ENCODE results near the gene OR2M5. TPM values are rescaled to one million over a fixed set of nuclear protein-coding genes. Genes with fewer than 3 reads are reported as not detected.

Gene OR2M5
- total RNA-seq, 2 experiments from 2014 or later: not detected

DNA sequence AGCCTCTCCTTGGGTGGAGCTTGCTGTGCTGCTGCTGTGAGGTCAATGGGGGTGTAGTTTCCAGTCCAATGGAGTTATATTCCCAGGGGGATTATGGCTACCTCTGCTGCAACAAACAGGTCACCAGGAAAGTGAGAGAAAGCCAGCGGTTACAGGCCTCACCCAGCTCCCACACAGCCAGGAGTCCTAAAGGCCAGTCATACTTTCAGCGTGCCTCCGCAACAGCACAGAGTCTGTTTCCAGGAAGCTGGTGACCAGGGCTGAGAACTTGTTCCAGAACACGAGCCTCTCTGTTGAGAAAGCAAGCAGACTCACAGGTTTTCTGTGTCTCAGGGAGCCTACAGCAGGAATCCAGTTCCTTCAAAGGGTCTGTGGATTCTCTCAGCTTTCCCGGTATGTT lies 17.3 kb upstream of the OR2M5 start:
- DNase-seq: no peak
- intact Hi-C loops (cut with micrococcal nuclease): no loop called here
- H3K4me3 Mint-ChIP-seq: no peak overlapping the region
- H3K9me3 Mint-ChIP-seq: peaks cover 16% of the 10 kb centered on the region
- H3K27me3 Mint-ChIP-seq: no peaks in the 10 kb centered on the region
- ChIA-PET POLR2A (no interaction called here), CTCF (no interaction called here)
- H3K27ac Mint-ChIP-seq: no peak overlapping the region
- no peak for ATAC-seq
- no peaks in the 10 kb centered on the region for H3K36me3 Mint-ChIP-seq (ENCODE audit: low read depth)
- no peaks in the 10 kb centered on the region for H3K4me1 Mint-ChIP-seq (ENCODE audit: low read depth)
- TF ChIP-seq, protein P1, sequence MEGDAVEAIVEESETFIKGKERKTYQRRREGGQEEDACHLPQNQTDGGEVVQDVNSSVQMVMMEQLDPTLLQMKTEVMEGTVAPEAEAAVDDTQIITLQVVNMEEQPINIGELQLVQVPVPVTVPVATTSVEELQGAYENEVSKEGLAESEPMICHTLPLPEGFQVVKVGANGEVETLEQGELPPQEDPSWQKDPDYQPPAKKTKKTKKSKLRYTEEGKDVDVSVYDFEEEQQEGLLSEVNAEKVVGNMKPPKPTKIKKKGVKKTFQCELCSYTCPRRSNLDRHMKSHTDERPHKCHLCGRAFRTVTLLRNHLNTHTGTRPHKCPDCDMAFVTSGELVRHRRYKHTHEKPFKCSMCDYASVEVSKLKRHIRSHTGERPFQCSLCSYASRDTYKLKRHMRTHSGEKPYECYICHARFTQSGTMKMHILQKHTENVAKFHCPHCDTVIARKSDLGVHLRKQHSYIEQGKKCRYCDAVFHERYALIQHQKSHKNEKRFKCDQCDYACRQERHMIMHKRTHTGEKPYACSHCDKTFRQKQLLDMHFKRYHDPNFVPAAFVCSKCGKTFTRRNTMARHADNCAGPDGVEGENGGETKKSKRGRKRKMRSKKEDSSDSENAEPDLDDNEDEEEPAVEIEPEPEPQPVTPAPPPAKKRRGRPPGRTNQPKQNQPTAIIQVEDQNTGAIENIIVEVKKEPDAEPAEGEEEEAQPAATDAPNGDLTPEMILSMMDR (IDR thresholded peaks at IDR 0.05): no peak

DNA sequence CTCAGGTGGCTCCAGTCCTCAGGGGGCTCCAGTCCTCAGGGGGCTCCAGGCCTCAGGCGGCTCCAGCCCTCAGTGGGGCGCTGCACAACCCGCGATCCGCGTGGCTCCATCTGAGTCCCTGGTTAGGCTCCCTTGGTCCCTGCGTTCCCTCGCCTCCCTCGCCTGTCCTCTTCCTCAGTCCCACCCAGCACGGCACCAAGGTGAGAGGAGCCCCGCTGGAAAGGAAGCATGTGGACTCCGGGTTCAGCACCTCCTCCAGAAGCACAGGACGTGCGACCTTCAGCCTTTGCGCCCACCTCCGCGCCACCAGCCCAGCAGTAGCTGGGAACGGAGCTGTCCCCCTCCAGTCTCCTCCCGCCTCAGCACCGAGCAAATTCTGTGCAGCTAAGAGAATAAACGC lies 8.1 kb upstream of the OR2M5 start:
- H3K4me3 Mint-ChIP-seq: no peak overlapping the region
- CTCF ChIA-PET: no interaction called here
- H3K36me3 Mint-ChIP-seq (ENCODE audit: low read depth): no peaks in the 10 kb centered on the region
- peaks cover 7% of the 10 kb centered on the region for H3K9me3 Mint-ChIP-seq
- no peak overlapping the region for H3K27ac Mint-ChIP-seq
- TF ChIP-seq, protein P1 (IDR thresholded peaks at IDR 0.05): no peak
- no peaks in the 10 kb centered on the region for H3K4me1 Mint-ChIP-seq (ENCODE audit: low read depth)
- no peaks in the 10 kb centered on the region for H3K27me3 Mint-ChIP-seq
- intact Hi-C loops (cut with micrococcal nuclease): no loop called here
- DNase-seq (no peak), ATAC-seq (no peak)
- POLR2A ChIA-PET: no interaction called here

DNA sequence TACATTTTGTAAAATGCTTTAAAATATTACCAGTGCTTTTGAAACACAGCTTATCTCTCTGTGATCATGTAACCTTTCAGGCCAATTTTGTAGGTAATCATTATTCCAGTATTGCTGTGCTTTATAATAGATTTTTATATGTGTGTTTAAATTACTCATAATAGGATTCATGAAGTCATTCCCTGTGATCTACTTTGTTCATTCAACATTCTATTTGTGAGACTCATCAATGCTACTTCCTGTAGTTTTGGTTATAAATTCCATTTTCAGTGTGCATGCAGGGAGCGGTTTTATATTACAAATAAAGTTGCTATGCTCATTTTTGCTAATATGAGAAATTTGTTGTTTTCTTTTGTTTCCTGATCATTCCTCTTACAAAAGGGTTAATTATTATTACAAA lies 4.1 kb upstream of the OR2M5 start:
- Mint-ChIP-seq H3K9me3 (no peaks in the 10 kb centered on the region), H3K4me3 (no peak overlapping the region), H3K27me3 (no peaks in the 10 kb centered on the region), H3K4me1 (ENCODE audit: low read depth) (no peaks in the 10 kb centered on the region), H3K27ac (no peak overlapping the region), H3K36me3 (ENCODE audit: low read depth) (no peaks in the 10 kb centered on the region)
- CTCF ChIA-PET: no interaction called here
- ATAC-seq (no peak), DNase-seq (no peak)
- POLR2A ChIA-PET: no interaction called here
- TF ChIP-seq, protein P1 (IDR thresholded peaks at IDR 0.05): no peak
- intact Hi-C loops (cut with micrococcal nuclease): no loop called here

DNA sequence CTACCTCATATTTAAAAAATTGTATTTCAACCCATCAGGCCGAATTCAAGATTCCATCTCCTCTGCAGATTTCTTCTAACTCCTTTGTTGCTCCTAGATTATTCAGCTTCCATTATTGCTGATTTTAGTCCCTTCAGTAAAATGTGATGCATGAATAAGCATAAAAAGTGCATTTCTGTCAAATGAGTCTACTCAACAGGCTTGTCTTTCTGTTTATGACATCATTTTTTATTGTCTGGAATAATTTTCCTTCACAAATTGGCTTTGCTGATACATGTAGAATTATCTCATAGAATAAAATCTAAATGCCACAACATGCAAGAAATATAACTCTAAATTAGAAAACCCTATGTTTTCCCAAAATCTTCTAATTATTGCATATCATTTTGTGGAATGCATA lies 1.6 kb upstream of the OR2M5 start:
- Mint-ChIP-seq H3K36me3 (ENCODE audit: low read depth) (no peaks in the 10 kb centered on the region), H3K27me3 (no peaks in the 10 kb centered on the region), H3K4me1 (ENCODE audit: low read depth) (no peaks in the 10 kb centered on the region), H3K4me3 (no peak overlapping the region), H3K27ac (no peak overlapping the region), H3K9me3 (peaks cover 8% of the 10 kb centered on the region)
- DNase-seq (no peak), ATAC-seq (no peak)
- TF ChIP-seq, protein P1 (IDR thresholded peaks at IDR 0.05): no peak
- ChIA-PET POLR2A (no interaction called here), CTCF (no interaction called here)
- intact Hi-C loops (cut with micrococcal nuclease): no loop called here

DNA sequence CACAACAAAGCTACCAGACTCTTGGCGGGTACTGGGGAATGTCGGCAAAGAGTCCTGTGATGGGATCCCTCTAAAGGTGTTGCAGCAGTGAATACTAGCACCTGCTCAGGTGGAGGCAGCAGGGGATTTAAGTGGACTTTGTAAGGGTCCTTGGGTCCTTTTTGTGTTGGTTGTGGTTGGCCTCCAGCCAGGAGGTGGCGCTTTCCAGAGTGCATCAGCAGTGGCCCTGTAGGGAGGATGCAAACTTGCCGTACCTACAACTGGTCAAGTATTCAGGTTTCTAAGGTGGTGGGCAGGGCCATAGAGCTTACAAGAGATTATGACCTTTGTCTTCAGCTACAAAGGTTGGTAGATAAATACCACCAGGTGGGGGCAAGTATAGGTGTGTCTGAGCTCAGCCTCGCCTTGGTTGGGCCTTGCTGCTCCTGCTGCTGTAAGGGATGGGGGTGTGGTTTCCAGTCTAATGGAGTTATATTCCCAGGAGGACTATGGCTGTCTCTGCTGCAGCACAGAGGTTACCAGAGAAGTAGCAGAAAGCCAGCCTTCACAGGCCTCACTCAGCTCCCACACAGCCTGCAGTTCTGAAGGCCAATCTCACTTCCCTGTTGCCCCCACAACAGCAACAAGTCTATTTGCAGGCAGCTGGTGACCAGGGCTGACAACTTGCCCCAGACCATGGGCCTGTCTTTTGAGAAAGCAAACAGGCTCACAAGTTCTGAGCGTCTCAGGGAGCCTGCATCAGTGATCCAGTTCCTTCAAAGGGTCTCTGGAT lies 7.3 kb downstream of the OR2M5 start:
- TF ChIP-seq, protein P1 (IDR thresholded peaks at IDR 0.05): no peak
- intact Hi-C loops (cut with micrococcal nuclease): no loop called here
- Mint-ChIP-seq H3K27ac (no peak overlapping the region), H3K9me3 (peaks cover 7% of the 10 kb centered on the region), H3K27me3 (no peaks in the 10 kb centered on the region), H3K4me3 (no peak overlapping the region), H3K4me1 (ENCODE audit: low read depth) (no peaks in the 10 kb centered on the region), H3K36me3 (ENCODE audit: low read depth) (no peaks in the 10 kb centered on the region)
- DNase-seq: no peak
- ChIA-PET POLR2A (no interaction called here), CTCF (interaction anchor here (1.5 kb wide), 1 partner anchor 10 kb away, joined by 4 read pairs; no protein-coding TSS in a partner anchor)
- ATAC-seq: no peak

Data from activated CD8-positive, alpha-beta T cell treated with anti-CD3 and anti-CD28 coated beads for 36 hours (primary cell).